Adrenal gland (tissue), 5 donors: Measurements from ENCODE around the gene MAZ.

Experiments
- CTCF ChIP-seq, 6 experiments: fragments of 450-650 bp in 4 of 6; fragments of 200-600 bp in 2 of 6; sonication (generic) in 1 of 6; IDR thresholded peaks; 1 replicate in 5 of 6; 2 replicates in 1 of 6; pipeline versions ENCODE4 v1.5.1 to v1.8.0; 2016 to 2021; ENCODE audit warnings: antibody characterized with exemption in 6 of 6, mild to moderate bottlenecking in 2 of 6, moderate library complexity in 1 of 6
- POLR2A ChIP-seq, 2 donors: fragments of 450-650 bp; IDR thresholded peaks; one replicate each; pipeline ENCODE4 v1.6.1; 2017; ENCODE audit warnings: antibody characterized with exemption in 2 of 2, mild to moderate bottlenecking in 2 of 2, moderate library complexity in 1 of 2
- donor health status: DM: no; HTN: no; CAD: no.

GRCh38 chr16:29790183-29790948 lies 16.0 kb upstream of the MAZ start, which contains the start of gene KIF22:
- TF ChIP-seq CTCF (IDR thresholded peaks at IDR 0.05) (peak; percentile 52 to 81 (median 72)), POLR2A (IDR thresholded peaks at IDR 0.05) (peak; percentile 57 to 87)
